HG03280 (cell line): ENCODE measurements around the gene CENPQ.

Experiments
- ATAC-seq: cut with Tn5 transposase; IDR thresholded peaks from one replicate; pipeline ENCODE4 v1.9.1; 2021; ENCODE audit warnings: mild to moderate bottlenecking, moderate library complexity; ENCODE audit not compliant: unreplicated experiment

Gene CENPQ

GRCh38 chr6:49504666-49505065 lies 41.5 kb downstream of the CENPQ start:
- no peak for ATAC-seq

GRCh38 chr6:49506569-49507111 lies 43.5 kb downstream of the CENPQ start:
- no peak for ATAC-seq

- no peak for ATAC-seq
These were observed 46.2 kb downstream of the CENPQ start for GRCh38 chr6:49509342-49509741.

- ATAC-seq = no peak
These were observed 50.2 kb downstream of the CENPQ start for GRCh38 chr6:49513153-49513989.

GRCh38 chr6:49514571-49515484 lies 51.7 kb downstream of the CENPQ start:
- ATAC-seq = no peak

GRCh38 chr6:49515485-49516146 lies 52.4 kb downstream of the CENPQ start:
- no peak for ATAC-seq

GRCh38 chr6:49516147-49516505 lies 53.0 kb downstream of the CENPQ start:
- no peak for ATAC-seq

GRCh38 chr6:49517919-49518318 lies 54.7 kb downstream of the CENPQ start:
- ATAC-seq = no peak

- ATAC-seq = peak; percentile 97
These were observed 56.5 kb downstream of the CENPQ start for GRCh38 chr6:49519660-49520059.

GRCh38 chr6:49522710-49523593 lies 59.8 kb downstream of the CENPQ start:
- ATAC-seq = no peak

GRCh38 chr6:49523901-49524300 lies 60.7 kb downstream of the CENPQ start:
- ATAC-seq = no peak

- ATAC-seq = no peak
These were observed 61.4 kb downstream of the CENPQ start for GRCh38 chr6:49524541-49524940.

- ATAC-seq = no peak
These were observed 63.4 kb downstream of the CENPQ start for GRCh38 chr6:49526598-49526997.

GRCh38 chr6:49527320-49527719 lies 64.2 kb downstream of the CENPQ start:
- ATAC-seq = no peak

- no peak for ATAC-seq
These were observed 65.4 kb downstream of the CENPQ start for GRCh38 chr6:49528571-49528970.

GRCh38 chr6:49530141-49530776 lies 67.1 kb downstream of the CENPQ start:
- ATAC-seq = no peak

GRCh38 chr6:49531774-49532569 lies 68.8 kb downstream of the CENPQ start:
- ATAC-seq = peak; percentile 95

- ATAC-seq = no peak
These were observed 72.6 kb downstream of the CENPQ start for GRCh38 chr6:49535795-49536194.

- ATAC-seq = no peak
These were observed 75.9 kb downstream of the CENPQ start for GRCh38 chr6:49539102-49539501.
